Lung (tissue), 12 donors: ENCODE measurements around the gene ATP2A2. TPM values are rescaled to one million over a fixed set of nuclear protein-coding genes. Genes with fewer than 3 reads are reported as not detected.
A peak's percentile ranks its signal among the peaks of the same experiment; 100 is the strongest.
"Not testable (repeated sequence)": the region's sequence is repeated elsewhere in the genome, so short reads cannot be mapped to it uniquely, and the experiment has no call there.

Experiments
- ATAC-seq: fragments of 200-7000 bp; cut with Tn5 transposase; one replicate; pipeline ENCODE4 v1.9.1; 2020; ENCODE audit warnings: moderate number of reproducible peaks; ENCODE audit not compliant: insufficient read depth, low FRiP score
- DNase-seq, 3 donors: peaks; one replicate each; pipeline ENCODE4 v3.0.0-alpha.2; 2013 to 2017
- H3K27ac ChIP-seq, 2 donors: one replicate each; pipeline ENCODE4 v1.5.1; 2013; ENCODE audit warnings: mild to moderate bottlenecking in 2 of 2, moderate library complexity in 2 of 2, control low read depth in 1 of 2, inconsistent platforms in 1 of 2, low read depth in 1 of 2, low read length in 1 of 2
- H3K27me3 ChIP-seq, 3 donors: one replicate each; pipeline ENCODE4 v1.5.1; 2013; ENCODE audit warnings: low read length in 2 of 3; ENCODE audit not compliant: control insufficient read depth in 3 of 3, insufficient read depth in 3 of 3
- H3K36me3 ChIP-seq, 4 donors: one replicate each; pipeline ENCODE4 v1.5.1; 2013; ENCODE audit warnings: low read length in 4 of 4, mild to moderate bottlenecking in 1 of 4, moderate library complexity in 1 of 4; ENCODE audit not compliant: control insufficient read depth in 4 of 4, insufficient read depth in 4 of 4
- H3K4me1 ChIP-seq, 5 donors: one replicate each; pipeline ENCODE4 v1.5.1; 2013; ENCODE audit warnings: low read length in 5 of 5, mild to moderate bottlenecking in 2 of 5, moderate library complexity in 1 of 5; ENCODE audit not compliant: control insufficient read depth in 5 of 5, insufficient read depth in 5 of 5
- H3K4me3 ChIP-seq: one replicate; pipeline ENCODE4 v1.5.1; 2013; ENCODE audit warnings: mild to moderate bottlenecking, control low read depth, moderate library complexity
- H3K9ac ChIP-seq, 2 donors: one replicate each; pipeline ENCODE4 v1.5.1; 2013; ENCODE audit warnings: low read length in 2 of 2, control low read depth in 1 of 2; ENCODE audit not compliant: insufficient read depth in 1 of 2
- H3K9me3 ChIP-seq, 4 donors: one replicate each; pipeline ENCODE4 v1.5.1; 2013; ENCODE audit warnings: low read length in 3 of 4, mild to moderate bottlenecking in 1 of 4, moderate library complexity in 1 of 4; ENCODE audit not compliant: control insufficient read depth in 4 of 4, insufficient read depth in 3 of 4
- CTCF ChIP-seq: IDR thresholded peaks from 2 replicates; pipeline ENCODE4 v1.5.1; 2012; ENCODE audit warnings: mild to moderate bottlenecking; ENCODE audit errors: control extremely low read depth, extremely low read depth
- WGBS, 2 donors: extraction: QIAGEN DNeasy Blood & Tissue Kit; methylation state at CpG; one replicate each; pipeline ENCODE4 v1.1.7; 2013; 5-methylcytosine and 5-hydroxymethylcytosine counted together
- polyA plus RNA-seq, 2 donors: library from polyadenylated mRNA; stranded (reverse); fragments of 200-250 nt; gene quantifications; one replicate each; pipeline ENCODE4 v1.2.1, GENCODE V29; 2013
- total RNA-seq, 2 donors: library from RNA; depleted of rRNA in 1 of 2; stranded (reverse); fragments of >200 nt in 1 of 2; gene quantifications; one replicate each; pipeline ENCODE4 v1.2.1, GENCODE V29; 2014 to 2021
- donor health status: control.
- donor health status: control.
- donor health status: Bipolar disorder and iron deficiency.
- donor health status: healthy.
- donor health status: DM: yes; HTN: yes; CAD: no.

The ATP2A2 gene
- total and polyA plus RNA-seq, 4 donors, result 34.1 to 240 (median 136) TPM

GRCh38 chr12:110353211-110353965 is 72.3 kb downstream of the ATP2A2 start:
- no peaks in the 10 kb centered on the region for H3K4me1 ChIP-seq
- WGBS, 2 donors, result 84 to 85% methylated on average over 13 of the region's 13 CpGs

GRCh38 chr12:110354172-110354780 is 73.2 kb downstream of the ATP2A2 start:
- Histone ChIP-seq H3K27me3 (no peaks in the 10 kb centered on the region), H3K4me1 (no peaks in the 10 kb centered on the region), H3K36me3 (peaks cover under 1 to 9% (median 4%) of the 10 kb centered on the region in 4 donors), H3K9ac (no peak overlapping the region), H3K9me3 (no peaks in the 10 kb centered on the region), H3K4me3 (no peak overlapping the region), H3K27ac (no peak overlapping the region)
- ATAC-seq, result no peak
- peak in 2 of 3 donors; percentile 22 to 28 for DNase-seq
- 25 to 34% methylated on average over 7 of the region's 7 CpGs for WGBS, 2 donors
- TF ChIP-seq CTCF, result no peak

More at GRCh38 chr12:110353211-110353965, 72.3 kb downstream of the ATP2A2 start:
- Histone ChIP-seq H3K27me3 (no peaks in the 10 kb centered on the region), H3K9me3 (no peaks in the 10 kb centered on the region), H3K36me3 (peaks cover 5 to 18% (median 10%) of the 10 kb centered on the region in 4 donors), H3K4me3 (no peak overlapping the region), H3K9ac (no peak overlapping the region), H3K27ac (no peak overlapping the region)
- DNase-seq (no peak), ATAC-seq (no peak)
- TF ChIP-seq CTCF, result no peak

GRCh38 chr12:110355073-110355472 is 74.0 kb downstream of the ATP2A2 start:
- Histone ChIP-seq H3K9me3 (no peaks in the 10 kb centered on the region), H3K4me1 (no peaks in the 10 kb centered on the region), H3K36me3 (peaks cover 0 to 4% (median 1%) of the 10 kb centered on the region in 4 donors), H3K27ac (no peak overlapping the region), H3K27me3 (no peaks in the 10 kb centered on the region), H3K9ac (no peak overlapping the region), H3K4me3 (no peak overlapping the region)
- DNase-seq (no peak), ATAC-seq (no peak)
- TF ChIP-seq CTCF, result no peak
- 25 to 34% methylated on average over 3 of the region's 3 CpGs for WGBS, 2 donors

- not testable (repeated sequence) for H3K9me3 ChIP-seq, DNase-seq, H3K27ac ChIP-seq, H3K9ac ChIP-seq, H3K4me1 ChIP-seq, H3K27me3 ChIP-seq, H3K4me3 ChIP-seq, ATAC-seq, H3K36me3 ChIP-seq
- WGBS, 2 donors, result 84 to 89% methylated on average over 8 of the region's 8 CpGs
These were observed 77.5 kb downstream of the ATP2A2 start for GRCh38 chr12:110358384-110359097.
